SK-N-SH (cell line): Measurements from ENCODE around the gene ZNF467. TPM values are rescaled to one million over a fixed set of nuclear protein-coding genes. Genes with fewer than 3 reads are reported as not detected.

Experiments
- CTCF ChIA-PET: fragments of 300-600, 350-600 bp; formaldehyde crosslinking; extraction: SDS; loops from one replicate; lab custom pipeline; 2021; lab: Yijun Ruan, JAX
- POLR2A ChIA-PET: fragments of 350-600 bp; sonication (Branson Sonifier 250); formaldehyde crosslinking; extraction: SDS; loops from one replicate; lab custom pipeline; 2020; ENCODE audit warnings: antibody characterized with exemption, inconsistent platforms; lab: Yijun Ruan, JAX
- DNase-seq: peaks from one replicate; pipeline ENCODE4 v3.0.0; 2012
- H2AFZ ChIP-seq: fragments of 200-600 bp; sonication (generic); 2 replicates; pipeline ENCODE4 v1.8.1; 2016; ENCODE audit warnings: antibody characterized with exemption, mild to moderate bottlenecking, low read depth
- H3F3A ChIP-seq: fragments of 200-600 bp; sonication (generic); replicated peaks from 2 replicates; pipeline ENCODE3; 2016; ENCODE audit warnings: antibody characterized with exemption, mild to moderate bottlenecking; ENCODE audit not compliant: insufficient read depth
- H3K27ac ChIP-seq, 2 experiments: fragments of 200-500 bp in 1 of 2; fragments of 200-600 bp in 1 of 2; sonication (Bioruptor generic) in 1 of 2; sonication (generic), shearing (Covaris generic) in 1 of 2; 2 replicates each; pipeline versions ENCODE4 v1.5.1 to v1.6.1; 2014 to 2016; ENCODE audit warnings: low read depth in 2 of 2, inconsistent platforms in 1 of 2, low read length in 1 of 2, mild to moderate bottlenecking in 1 of 2, mixed read lengths in 1 of 2
- H3K27me3 ChIP-seq: fragments of 200-600 bp; sonication (generic), shearing (Covaris generic); 2 replicates; pipeline ENCODE4 v1.6.1; 2016; ENCODE audit warnings: mixed run types; ENCODE audit not compliant: insufficient read depth
- H3K36me3 ChIP-seq, 2 experiments: fragments of 200-500 bp in 1 of 2; fragments of 200-600 bp in 1 of 2; sonication (Bioruptor generic) in 1 of 2; sonication (generic) in 1 of 2; replicated peaks in 1 of 2; 2 replicates each; pipeline versions ENCODE3 to v1.5.1; 2014 to 2016; ENCODE audit warnings: low read length in 1 of 2, mild to moderate bottlenecking in 1 of 2; ENCODE audit not compliant: insufficient read depth in 2 of 2, control insufficient read depth in 1 of 2
- H3K4me1 ChIP-seq, 2 experiments: fragments of 200-500 bp in 1 of 2; fragments of 200-600 bp in 1 of 2; sonication (Bioruptor generic) in 1 of 2; sonication (generic), shearing (Covaris generic) in 1 of 2; 2 replicates each; pipeline versions ENCODE4 v1.5.1 to v1.6.1; 2014 to 2016; ENCODE audit warnings: low read depth in 1 of 2, low read length in 1 of 2, mixed run types in 1 of 2; ENCODE audit not compliant: insufficient read depth in 2 of 2, control insufficient read depth in 1 of 2
- H3K4me2 ChIP-seq: fragments of 200-600 bp; sonication (generic), shearing (Covaris generic); 2 replicates; pipeline ENCODE4 v1.6.1; 2017; ENCODE audit warnings: mixed run types
- H3K4me3 ChIP-seq, 2 experiments: fragments of 200-500 bp in 1 of 2; fragments of 200-600 bp in 1 of 2; sonication (Bioruptor generic) in 1 of 2; sonication (generic), shearing (Covaris generic) in 1 of 2; 2 replicates each; pipeline versions ENCODE4 v1.5.1 to v1.8.1; 2014 to 2016; ENCODE audit warnings: low read depth in 2 of 2, inconsistent platforms in 1 of 2, low read length in 1 of 2, mild to moderate bottlenecking in 1 of 2, mixed read lengths in 1 of 2, moderate library complexity in 1 of 2
- H3K79me2 ChIP-seq: fragments of 200-600 bp; sonication (generic); 2 replicates; pipeline ENCODE4 v1.8.1; 2017; ENCODE audit warnings: mild to moderate bottlenecking; ENCODE audit not compliant: insufficient read depth
- H3K9ac ChIP-seq: fragments of 200-600 bp; sonication (generic); 2 replicates; pipeline ENCODE4 v1.6.1; 2017; ENCODE audit warnings: mixed run types
- H3K9me2 ChIP-seq: fragments of 200-600 bp; sonication (generic); 2 replicates; pipeline ENCODE4 v1.6.1; 2017; ENCODE audit warnings: mixed run types
- H3K9me3 ChIP-seq: fragments of 200-600 bp; sonication (generic); 2 replicates; pipeline ENCODE4 v1.6.1; 2017; ENCODE audit warnings: mixed run types, mild to moderate bottlenecking, moderate library complexity
- H4K20me1 ChIP-seq: fragments of 200-600 bp; sonication (generic); 2 replicates; pipeline ENCODE4 v1.6.1; 2017; ENCODE audit warnings: mild to moderate bottlenecking, mixed run types; ENCODE audit not compliant: insufficient read depth
- CHD2 ChIP-seq: fragments of 150-350 bp; IDR thresholded peaks from 2 replicates; pipeline ENCODE4 v1.6.1; 2018; ENCODE audit warnings: low read length; ENCODE audit not compliant: partially characterized antibody
- GABPA ChIP-seq: IDR thresholded peaks from 2 replicates; pipeline ENCODE4 v1.4.0; 2012; ENCODE audit warnings: low read depth, mild to moderate bottlenecking
- GATA2 ChIP-seq: sonication (generic); formaldehyde crosslinking; IDR thresholded peaks from 2 replicates; pipeline ENCODE4 v1.5.0; 2020; ENCODE audit warnings: mild to moderate bottlenecking, missing genetic modification reagents
- IRF3 ChIP-seq: fragments of 150-350 bp; IDR thresholded peaks from 2 replicates; pipeline ENCODE4 v1.6.1; 2016; ENCODE audit warnings: mild to moderate bottlenecking, low read depth, low read length
- MEF2A ChIP-seq: IDR thresholded peaks from 2 replicates; pipeline ENCODE4 v1.4.0; 2012; ENCODE audit warnings: low read depth, borderline replicate concordance
- MXI1 ChIP-seq: IDR thresholded peaks from 2 replicates; pipeline ENCODE4 v1.6.1; 2012; ENCODE audit warnings: mild to moderate bottlenecking, low read depth, low read length, improper control_type of control experiment
- NRF1 ChIP-seq: IDR thresholded peaks from 2 replicates; pipeline ENCODE4 v1.6.1; 2012; ENCODE audit warnings: low read depth, mild to moderate bottlenecking, low read length
- POLR2AphosphoS5 ChIP-seq: IDR thresholded peaks from 2 replicates; pipeline ENCODE4 v1.6.1; 2012; ENCODE audit warnings: low read depth, low read length
- RAD21 ChIP-seq: IDR thresholded peaks from 2 replicates; pipeline ENCODE4 v1.6.1; 2012; ENCODE audit warnings: mild to moderate bottlenecking, low read length
- RCOR1 ChIP-seq: fragments of 150-350 bp; IDR thresholded peaks from 2 replicates; pipeline ENCODE4 v1.6.1; 2017; ENCODE audit warnings: antibody characterized with exemption, low read length
- SIN3A ChIP-seq: IDR thresholded peaks from 2 replicates; pipeline ENCODE4 v1.6.1; 2012; ENCODE audit warnings: low read depth, mild to moderate bottlenecking, low read length, moderate library complexity, borderline replicate concordance
- SMC3 ChIP-seq: IDR thresholded peaks from 2 replicates; pipeline ENCODE4 v1.6.1; 2012; ENCODE audit warnings: low read depth, low read length, improper control_type of control experiment
- TAF1 ChIP-seq: IDR thresholded peaks from 2 replicates; pipeline ENCODE4 v1.6.1; 2012; ENCODE audit warnings: low read depth, mild to moderate bottlenecking, low read length, moderate library complexity, borderline replicate concordance
- TCF12 ChIP-seq: IDR thresholded peaks from 2 replicates; pipeline ENCODE4 v1.4.0; 2012
- TEAD4 ChIP-seq: IDR thresholded peaks from 2 replicates; pipeline ENCODE4 v1.4.0; 2012; ENCODE audit warnings: mild to moderate bottlenecking, borderline replicate concordance; ENCODE audit not compliant: insufficient read depth
- USF1 ChIP-seq: IDR thresholded peaks from 2 replicates; pipeline ENCODE4 v1.4.0; 2012; ENCODE audit warnings: low read depth, borderline replicate concordance
- USF2 ChIP-seq: fragments of 150-350 bp; IDR thresholded peaks from 2 replicates; pipeline ENCODE4 v1.6.1; 2017; ENCODE audit warnings: antibody characterized with exemption, low read length, low read depth, borderline replicate concordance
- YY1 ChIP-seq: IDR thresholded peaks from 2 replicates; pipeline ENCODE4 v1.4.0; 2012; ENCODE audit warnings: low read depth, mild to moderate bottlenecking
- WGBS: methylation state at CpG from one replicate; pipeline ENCODE4 v1.1.6; 2017; ENCODE audit warnings: low lambda C conversion rate; 5-methylcytosine and 5-hydroxymethylcytosine counted together
- polyA plus RNA-seq, 3 experiments: library from polyadenylated mRNA; depleted of rRNA; stranded (reverse); fragments of >200 nt; gene quantifications; 2 replicates each; pipeline ENCODE4 v1.2.3, GENCODE V29; 2012

ZNF467 gene
- polyA plus RNA-seq, 1 of the 3 experiments (the other 2 are of a cell fraction) = 4.1 TPM

GRCh38 chr7:149781921-149782320 lies 8.5 kb upstream of the ZNF467 start:
- DNase-seq = no peak
- no peak overlapping the region for H3K4me3 ChIP-seq
- POLR2A ChIA-PET = no interaction called here
- H3K27ac ChIP-seq = no peak overlapping the region
- H3K9ac ChIP-seq = no peak overlapping the region
- H3F3A ChIP-seq = no peaks in the 10 kb centered on the region
- no peak for TF ChIP-seq TCF12
- TF ChIP-seq GABPA = no peak
- no peak for TF ChIP-seq USF1
- TF ChIP-seq SIN3A = no peak
- no peak for TF ChIP-seq CHD2
- TF ChIP-seq RCOR1 = no peak
- no peak for TF ChIP-seq YY1
- no peak for TF ChIP-seq POLR2AphosphoS5
- TF ChIP-seq TAF1 = no peak
- TF ChIP-seq IRF3 = no peak
- TF ChIP-seq TEAD4 = no peak
- no peak for TF ChIP-seq SMC3
- no peak for TF ChIP-seq USF2
- no peak for TF ChIP-seq GATA2 (CRISPR knock-in tag)
- no peak for TF ChIP-seq RAD21
- TF ChIP-seq MEF2A = no peak
- no peak for TF ChIP-seq MXI1
- no peak for TF ChIP-seq NRF1
- H4K20me1 ChIP-seq = no peaks in the 10 kb centered on the region
- H2AFZ ChIP-seq = no peak overlapping the region
- H3K79me2 ChIP-seq = no peaks in the 10 kb centered on the region
- no peak overlapping the region for H3K4me2 ChIP-seq
- WGBS = 79% methylated on average over 10 of the region's 13 CpGs
- CTCF ChIA-PET = interaction anchor here (0.8 to 12.5 kb wide), 4 partner anchors 7 to 157 kb away, joined by 3 to 132 read pairs (median 4); no protein-coding TSS in a partner anchor
- peaks cover 0 to 26% of the 10 kb centered on the region in 2 experiments; a peak in 1 of 4 replicates for H3K4me1 ChIP-seq
- H3K9me2 ChIP-seq = no peaks in the 10 kb centered on the region
- no peaks in the 10 kb centered on the region for H3K9me3 ChIP-seq
- H3K36me3 ChIP-seq = no peaks in the 10 kb centered on the region
- no peaks in the 10 kb centered on the region for H3K27me3 ChIP-seq
